BE2C (cell line): Measurements from ENCODE around the gene QPCT.

Experiments
- DNase-seq: peaks from one replicate; pipeline ENCODE4 v3.0.0-alpha.2; 2020
- H3K27me3 ChIP-seq: fragments of 250-450 bp; sonication (Bioruptor Pico); 2 replicates; pipeline ENCODE4 v1.5.1; 2020; ENCODE audit warnings: mild to moderate bottlenecking
- H3K36me3 ChIP-seq: fragments of 250-450 bp; sonication (Bioruptor Pico); 2 replicates; pipeline ENCODE4 v1.5.1; 2020; ENCODE audit warnings: mild to moderate bottlenecking
- H3K4me1 ChIP-seq: fragments of 250-450 bp; sonication (Bioruptor Pico); 2 replicates; pipeline ENCODE4 v1.5.1; 2020
- H3K4me3 ChIP-seq: 2 replicates; pipeline ENCODE4 v1.5.1; 2011; ENCODE audit warnings: low read depth, low read length
- H3K9me3 ChIP-seq: fragments of 250-450 bp; sonication (Bioruptor Pico); 2 replicates; pipeline ENCODE4 v1.5.1; 2020
- TF ChIP-seq, protein P1 (sequence below): IDR thresholded peaks from 2 replicates; pipeline ENCODE4 v1.5.1; 2012; ENCODE audit warnings: mild to moderate bottlenecking, low read depth, low read length

Gene QPCT

DNA sequence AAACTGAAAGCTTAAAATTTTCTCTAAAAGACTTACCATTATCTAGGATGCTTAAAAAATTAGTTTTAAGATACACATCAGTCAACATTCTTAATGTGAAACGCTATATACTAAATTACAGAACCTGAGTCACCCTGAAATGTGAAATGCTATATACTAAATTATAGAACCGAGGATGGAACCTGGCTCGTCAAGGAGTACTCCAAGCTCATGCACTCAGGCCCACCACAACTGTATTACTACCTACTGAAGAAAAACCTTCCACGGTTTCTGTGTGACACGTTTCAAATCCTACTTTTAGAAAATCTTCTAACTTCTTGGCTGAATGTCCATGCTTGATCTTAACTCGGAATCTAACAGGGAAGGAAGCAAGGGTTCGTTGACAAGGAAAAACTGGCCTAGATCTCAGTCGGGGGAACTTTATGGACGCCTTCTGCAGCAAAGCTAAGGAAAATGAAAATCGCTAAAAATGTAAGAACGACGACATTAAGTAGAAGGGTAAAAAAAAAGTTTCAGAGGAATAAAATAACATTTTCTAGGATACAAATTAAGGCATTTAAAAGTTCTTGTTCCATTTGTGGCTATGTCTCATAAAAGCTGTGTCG is 21.2 kb upstream of the QPCT start:
- no peaks in the 10 kb centered on the region for H3K27me3 ChIP-seq
- no peak for DNase-seq
- H3K36me3 ChIP-seq = peaks cover 3% of the 10 kb centered on the region
- peak overlapping the region; percentile 88 for H3K4me3 ChIP-seq
- TF ChIP-seq, protein P1, sequence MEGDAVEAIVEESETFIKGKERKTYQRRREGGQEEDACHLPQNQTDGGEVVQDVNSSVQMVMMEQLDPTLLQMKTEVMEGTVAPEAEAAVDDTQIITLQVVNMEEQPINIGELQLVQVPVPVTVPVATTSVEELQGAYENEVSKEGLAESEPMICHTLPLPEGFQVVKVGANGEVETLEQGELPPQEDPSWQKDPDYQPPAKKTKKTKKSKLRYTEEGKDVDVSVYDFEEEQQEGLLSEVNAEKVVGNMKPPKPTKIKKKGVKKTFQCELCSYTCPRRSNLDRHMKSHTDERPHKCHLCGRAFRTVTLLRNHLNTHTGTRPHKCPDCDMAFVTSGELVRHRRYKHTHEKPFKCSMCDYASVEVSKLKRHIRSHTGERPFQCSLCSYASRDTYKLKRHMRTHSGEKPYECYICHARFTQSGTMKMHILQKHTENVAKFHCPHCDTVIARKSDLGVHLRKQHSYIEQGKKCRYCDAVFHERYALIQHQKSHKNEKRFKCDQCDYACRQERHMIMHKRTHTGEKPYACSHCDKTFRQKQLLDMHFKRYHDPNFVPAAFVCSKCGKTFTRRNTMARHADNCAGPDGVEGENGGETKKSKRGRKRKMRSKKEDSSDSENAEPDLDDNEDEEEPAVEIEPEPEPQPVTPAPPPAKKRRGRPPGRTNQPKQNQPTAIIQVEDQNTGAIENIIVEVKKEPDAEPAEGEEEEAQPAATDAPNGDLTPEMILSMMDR = no peak
- H3K9me3 ChIP-seq = no peaks in the 10 kb centered on the region
- H3K4me1 ChIP-seq = peaks cover 14% of the 10 kb centered on the region; the same call in 1 of the 2 replicates

- Histone ChIP-seq H3K27me3 (no peaks in the 10 kb centered on the region), H3K9me3 (no peaks in the 10 kb centered on the region), H3K4me1 (peaks cover 9% of the 10 kb centered on the region; the same call in 1 of the 2 replicates), H3K36me3 (peaks cover 3% of the 10 kb centered on the region; the same call in 1 of the 2 replicates), H3K4me3 (peak overlapping the region; percentile 88)
- peak; percentile 35 for DNase-seq
- TF ChIP-seq, protein P1 = no peak
Measured at GRCh38 chr2:37323781-37324535, 20.5 kb upstream of the QPCT start.

DNA sequence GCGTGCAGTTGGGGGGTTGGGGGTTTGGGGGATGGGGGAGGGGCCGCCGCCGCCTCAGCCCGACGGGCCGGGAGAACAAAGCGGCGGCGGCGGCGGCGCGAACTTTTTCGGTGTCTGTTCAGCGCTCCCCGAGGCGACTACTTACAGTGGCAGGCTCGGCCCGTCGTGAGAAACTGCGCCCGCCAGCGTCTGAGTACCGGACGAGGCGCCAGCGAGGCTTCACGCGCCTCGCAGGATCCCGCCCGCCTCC is 20.0 kb upstream of the QPCT start:
- H3K4me3 ChIP-seq = peak overlapping the region; percentile 88
- H3K27me3 ChIP-seq = no peaks in the 10 kb centered on the region
- H3K36me3 ChIP-seq = peaks cover 3% of the 10 kb centered on the region; the same call in 1 of the 2 replicates
- peaks cover 5% of the 10 kb centered on the region; the same call in 1 of the 2 replicates for H3K4me1 ChIP-seq
- no peaks in the 10 kb centered on the region for H3K9me3 ChIP-seq
- TF ChIP-seq, protein P1 = no peak
- DNase-seq = peak; percentile 87

DNA sequence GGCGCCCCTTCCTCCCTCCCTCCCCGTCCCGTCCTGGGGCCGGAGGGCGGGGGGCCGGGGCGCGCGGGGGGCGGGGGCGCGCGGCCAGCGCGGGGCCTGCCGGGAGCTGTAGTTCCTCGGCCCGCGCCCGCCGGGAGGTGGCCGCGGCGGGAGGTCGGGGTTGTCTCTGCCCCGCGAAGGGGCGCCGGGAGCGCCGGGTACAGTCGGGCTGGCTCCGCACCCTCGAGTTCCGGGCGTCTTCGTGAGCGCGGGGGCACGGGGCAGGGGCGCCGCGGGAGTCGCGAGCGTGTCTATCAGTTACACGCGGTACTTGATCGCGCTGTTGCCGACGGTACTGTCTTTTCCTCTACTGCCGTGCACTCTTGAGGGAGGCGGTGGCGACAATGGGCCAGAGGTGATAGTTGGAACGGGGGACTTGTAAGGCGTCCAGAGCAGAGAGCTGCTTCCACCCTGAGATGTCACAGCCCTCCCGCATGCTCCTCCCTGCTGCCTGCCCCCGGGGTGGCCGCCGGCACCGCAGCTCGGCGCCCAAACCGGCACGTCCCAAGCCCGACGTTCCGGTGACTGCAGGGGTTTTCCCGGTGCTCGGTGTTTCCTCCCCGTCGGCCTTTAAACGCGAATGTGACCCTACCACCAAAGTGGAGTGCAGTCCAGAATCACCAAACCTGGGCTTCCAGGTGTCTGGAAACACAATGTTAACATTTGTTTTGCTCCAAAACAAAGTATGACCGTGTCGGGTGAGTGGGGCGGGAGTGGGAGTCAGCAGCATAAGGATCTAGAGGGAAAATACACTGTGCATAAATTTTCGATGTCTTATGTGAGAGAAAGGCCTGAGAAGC is 19.4 kb upstream of the QPCT start, which contains the start of gene PRKD3:
Gene PRKD3 (minus strand): TSS at position 48 of the 839 bp plus-strand sequence. CDS start 8,309 bp downstream, outside the sequence.
- peaks cover 5% of the 10 kb centered on the region; the same call in 1 of the 2 replicates for H3K4me1 ChIP-seq
- no peaks in the 10 kb centered on the region for H3K27me3 ChIP-seq
- peak within 1 kb of the TSS; percentile 88 for H3K4me3 ChIP-seq
- H3K36me3 ChIP-seq = peaks cover 3% of the 10 kb centered on the region; the same call in 1 of the 2 replicates
- no peaks in the 10 kb centered on the region for H3K9me3 ChIP-seq
- DNase-seq = no peak
- TF ChIP-seq, protein P1 = no peak

- Histone ChIP-seq H3K36me3 (peaks cover 3% of the 10 kb centered on the region; the same call in 1 of the 2 replicates), H3K4me1 (peaks cover 5% of the 10 kb centered on the region; the same call in 1 of the 2 replicates), H3K27me3 (no peaks in the 10 kb centered on the region), H3K4me3 (peak overlapping the region; percentile 88), H3K9me3 (no peaks in the 10 kb centered on the region)
- TF ChIP-seq, protein P1 = no peak
- no peak for DNase-seq
Measured at GRCh38 chr2:37325625-37326071, 18.8 kb upstream of the QPCT start.
